ENCODE results near the gene DENND10.

The DENND10 gene

GRCh38 chr10:119161680-119162451, 58.0 kb downstream of the DENND10 start:
- DNase-seq (ENCODE audit: extremely low read depth, low read depth): no peak
- no peak overlapping the region for H3K4me3 ChIP-seq (replicated peaks; ENCODE audit: low read depth, low read length)
- no peak for TF ChIP-seq CTCF (IDR thresholded peaks at IDR 0.05; ENCODE audit: low read depth, low read length, missing control alignments)

GRCh38 chr10:119162452-119163092, 58.7 kb downstream of the DENND10 start:
- no peak overlapping the region for H3K4me3 ChIP-seq (replicated peaks; ENCODE audit: low read depth, low read length)
- DNase-seq (ENCODE audit: extremely low read depth, low read depth): no peak
- TF ChIP-seq CTCF (IDR thresholded peaks at IDR 0.05; ENCODE audit: low read depth, low read length, missing control alignments): no peak

GRCh38 chr10:119165171-119166117, 61.5 kb downstream of the DENND10 start, which contains the start of gene SFXN4:
SFXN4 (minus strand) TSS chr10:119165714; CDS start chr10:119165647, 67 bp downstream.
- TF ChIP-seq CTCF (IDR thresholded peaks at IDR 0.05; ENCODE audit: low read depth, low read length, missing control alignments): no peak
- peak within 1 kb of the TSS; percentile 74 for H3K4me3 ChIP-seq (replicated peaks; ENCODE audit: low read depth, low read length)
- DNase-seq (ENCODE audit: extremely low read depth, low read depth): no peak

GRCh38 chr10:119166118-119166500, 62.2 kb downstream of the DENND10 start:
- H3K4me3 ChIP-seq (replicated peaks; ENCODE audit: low read depth, low read length): peak overlapping the region; percentile 74
- no peak for TF ChIP-seq CTCF (IDR thresholded peaks at IDR 0.05; ENCODE audit: low read depth, low read length, missing control alignments)
- no peak for DNase-seq (ENCODE audit: extremely low read depth, low read depth)

- no peak overlapping the region for H3K4me3 ChIP-seq (replicated peaks; ENCODE audit: low read depth, low read length)
- DNase-seq (ENCODE audit: extremely low read depth, low read depth): no peak
- no peak for TF ChIP-seq CTCF (IDR thresholded peaks at IDR 0.05; ENCODE audit: low read depth, low read length, missing control alignments)
Observed at GRCh38 chr10:119166564-119166963, 62.7 kb downstream of the DENND10 start.

GRCh38 chr10:119167041-119167440, 63.1 kb downstream of the DENND10 start:
- no peak for TF ChIP-seq CTCF (IDR thresholded peaks at IDR 0.05; ENCODE audit: low read depth, low read length, missing control alignments)
- H3K4me3 ChIP-seq (replicated peaks; ENCODE audit: low read depth, low read length): no peak overlapping the region
- no peak for DNase-seq (ENCODE audit: extremely low read depth, low read depth)
